ENCODE results near the gene KIF26A.

The KIF26A gene

DNA sequence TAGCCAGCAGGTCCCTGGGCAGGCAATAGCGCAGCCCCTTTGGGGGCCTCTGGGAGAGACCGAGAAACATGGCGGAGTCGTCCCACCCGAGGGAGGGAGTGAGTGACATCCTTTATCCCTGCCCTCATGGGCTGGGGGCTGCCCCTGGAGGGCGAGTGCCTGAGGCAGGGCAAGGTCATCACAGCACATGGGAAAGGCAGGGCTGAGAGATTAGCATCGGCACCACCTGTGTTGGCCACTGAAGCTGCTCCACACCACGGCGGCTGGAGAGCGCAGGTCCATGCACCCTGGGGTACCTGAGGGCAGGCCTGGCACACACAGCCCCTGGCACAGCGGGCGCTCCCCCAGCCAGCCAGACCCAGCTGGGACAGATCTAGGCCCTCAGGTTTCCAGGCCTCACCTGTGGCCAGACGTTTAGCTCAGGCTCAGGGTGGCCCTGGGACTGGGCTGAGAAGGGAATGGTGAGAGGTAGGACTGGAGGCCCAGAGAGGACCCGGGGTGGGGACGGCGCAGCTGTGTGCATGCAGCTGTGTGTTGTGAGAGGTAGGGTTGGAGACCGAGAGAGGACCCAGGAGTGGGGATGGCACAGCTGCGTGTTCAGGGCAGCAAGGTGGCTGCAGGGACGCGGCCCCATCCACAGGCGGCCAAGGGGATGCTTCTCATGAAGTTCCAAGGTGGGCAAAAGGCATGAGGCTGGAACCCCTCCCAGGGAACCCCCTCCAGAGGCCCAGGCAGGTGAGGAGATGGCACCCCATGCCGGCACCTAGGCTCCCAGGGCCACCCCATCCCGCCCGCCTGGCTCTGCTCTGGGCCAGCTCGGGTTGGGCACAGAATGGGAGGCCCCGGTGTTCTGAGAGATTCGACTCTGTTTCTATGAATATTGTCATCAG, 74.1 kb downstream of the KIF26A start:
- DNase-seq, result no peak

DNA sequence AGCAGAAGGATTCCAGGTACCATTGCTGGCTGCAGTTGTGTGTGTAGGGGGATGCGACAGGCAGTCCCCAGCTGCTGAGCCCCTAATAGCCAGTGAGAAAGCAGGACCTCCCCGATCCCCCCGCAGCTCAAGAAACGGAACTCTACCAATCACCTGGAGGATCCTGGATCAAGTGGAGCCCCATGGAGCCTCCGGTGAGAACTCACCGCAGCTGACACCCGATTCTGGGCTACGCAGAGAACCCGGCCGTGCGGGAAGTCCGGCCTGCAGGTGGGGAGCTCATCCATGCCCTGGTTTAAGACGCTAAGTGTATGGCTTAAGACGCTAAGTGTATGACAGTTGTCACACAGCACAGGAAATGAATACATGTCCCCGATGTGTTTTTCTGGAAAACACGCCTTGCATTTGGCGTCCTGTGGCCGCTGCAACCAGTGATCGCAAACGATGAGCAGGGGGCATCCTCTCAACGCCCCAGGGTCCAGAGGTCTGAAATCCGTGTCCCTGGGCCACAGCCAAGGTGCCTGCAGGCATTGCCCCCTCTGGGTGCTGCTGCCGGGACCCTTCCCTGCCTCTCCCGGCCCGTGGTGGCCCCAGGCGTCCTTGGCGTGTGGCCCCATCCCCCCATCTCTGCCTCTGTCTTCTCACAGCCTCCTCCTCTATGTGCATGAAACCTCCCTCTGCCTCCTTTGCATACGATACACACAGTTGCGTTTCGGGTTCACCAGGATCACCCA, 75.1 kb downstream of the KIF26A start:
- DNase-seq, result no peak

DNA sequence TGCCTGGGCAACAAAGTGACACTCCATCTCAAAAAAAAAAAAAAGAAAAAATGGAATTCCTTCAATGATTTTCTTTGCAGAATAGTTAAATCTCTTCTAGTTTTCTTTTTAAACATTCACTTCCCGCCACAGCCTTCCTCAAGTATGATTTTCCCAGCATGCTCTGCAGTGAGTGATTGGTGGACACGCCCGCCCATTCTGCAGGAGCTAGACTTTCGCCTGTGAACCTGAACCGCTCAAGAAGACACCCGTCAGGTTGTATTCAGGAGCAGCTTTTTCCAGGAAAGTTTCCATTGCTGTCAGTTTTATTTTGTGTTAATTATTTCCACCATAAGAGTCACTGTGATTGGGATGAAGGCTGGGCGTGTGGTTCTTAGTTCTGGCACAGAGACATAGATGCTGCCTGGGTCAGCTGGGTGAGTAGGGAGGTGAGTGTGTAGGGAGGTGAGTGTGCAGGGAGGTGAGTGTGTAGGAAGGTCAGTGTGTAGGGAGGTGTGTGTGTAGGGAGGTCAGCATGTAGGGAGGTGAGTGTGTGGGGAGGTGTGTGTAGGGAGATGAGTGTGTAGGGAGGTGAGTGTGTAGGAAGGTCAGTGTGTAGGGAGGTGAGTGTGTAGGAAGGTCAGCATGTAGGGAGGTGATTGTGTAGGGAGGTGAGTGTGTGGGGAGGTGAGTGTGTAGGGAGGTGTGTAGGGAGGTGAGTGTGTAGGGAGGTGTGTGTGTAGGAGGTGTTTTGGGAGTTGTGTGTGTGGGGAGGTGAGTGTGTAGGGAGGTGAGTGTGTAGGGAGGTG, 76.2 kb downstream of the KIF26A start:
- no peak for DNase-seq

DNA sequence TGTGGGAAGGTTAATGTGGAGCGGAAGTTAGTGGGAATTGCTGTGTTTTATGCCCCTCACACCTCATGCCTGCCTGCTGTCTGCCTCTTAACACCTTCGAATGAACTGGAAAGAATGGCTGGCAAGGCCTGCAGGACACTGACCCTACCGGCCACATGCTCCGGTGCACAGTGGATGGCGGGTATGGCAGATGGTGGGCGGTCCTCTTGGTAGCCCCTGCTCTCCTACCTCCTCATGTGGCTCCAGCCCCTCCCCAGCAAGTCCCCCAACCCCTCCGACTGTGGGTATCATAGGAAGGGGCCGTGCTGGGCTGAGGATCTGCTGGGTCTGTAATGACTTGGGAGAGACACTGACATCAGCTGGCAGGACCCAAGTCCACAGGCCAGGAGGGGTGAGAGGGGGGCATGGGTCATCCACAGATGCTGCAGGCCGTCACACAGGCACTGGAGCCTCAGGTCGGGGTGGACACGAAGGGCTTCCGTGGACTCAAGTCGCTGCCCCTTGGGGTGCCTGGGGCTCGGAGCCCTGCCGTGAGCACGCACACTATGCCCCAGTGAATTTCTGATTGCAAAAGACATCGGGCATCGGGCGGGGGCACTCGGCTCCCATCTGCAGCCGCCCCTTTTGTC, 77.4 kb downstream of the KIF26A start:
- no peak for DNase-seq

DNA sequence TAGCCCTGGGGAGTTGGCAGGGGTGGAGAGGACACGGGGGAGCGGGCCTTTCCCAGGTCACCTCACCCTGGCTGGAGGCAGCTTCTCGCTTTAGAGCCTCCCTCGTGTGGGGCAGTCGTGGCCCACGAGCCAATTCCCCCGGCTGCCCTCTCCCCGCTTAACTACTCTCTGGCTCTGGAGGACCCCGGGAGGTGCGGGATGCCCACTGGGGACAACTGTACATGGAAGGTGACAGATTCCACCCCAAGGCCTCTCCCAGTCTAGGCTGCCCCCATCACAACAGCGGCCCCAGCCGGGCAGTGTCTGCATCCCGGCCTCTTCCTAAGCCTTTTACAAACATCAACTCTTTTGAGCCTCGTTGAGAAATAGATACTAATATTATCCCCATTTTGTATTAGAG, 78.1 kb downstream of the KIF26A start:
- DNase-seq, result no peak

DNA sequence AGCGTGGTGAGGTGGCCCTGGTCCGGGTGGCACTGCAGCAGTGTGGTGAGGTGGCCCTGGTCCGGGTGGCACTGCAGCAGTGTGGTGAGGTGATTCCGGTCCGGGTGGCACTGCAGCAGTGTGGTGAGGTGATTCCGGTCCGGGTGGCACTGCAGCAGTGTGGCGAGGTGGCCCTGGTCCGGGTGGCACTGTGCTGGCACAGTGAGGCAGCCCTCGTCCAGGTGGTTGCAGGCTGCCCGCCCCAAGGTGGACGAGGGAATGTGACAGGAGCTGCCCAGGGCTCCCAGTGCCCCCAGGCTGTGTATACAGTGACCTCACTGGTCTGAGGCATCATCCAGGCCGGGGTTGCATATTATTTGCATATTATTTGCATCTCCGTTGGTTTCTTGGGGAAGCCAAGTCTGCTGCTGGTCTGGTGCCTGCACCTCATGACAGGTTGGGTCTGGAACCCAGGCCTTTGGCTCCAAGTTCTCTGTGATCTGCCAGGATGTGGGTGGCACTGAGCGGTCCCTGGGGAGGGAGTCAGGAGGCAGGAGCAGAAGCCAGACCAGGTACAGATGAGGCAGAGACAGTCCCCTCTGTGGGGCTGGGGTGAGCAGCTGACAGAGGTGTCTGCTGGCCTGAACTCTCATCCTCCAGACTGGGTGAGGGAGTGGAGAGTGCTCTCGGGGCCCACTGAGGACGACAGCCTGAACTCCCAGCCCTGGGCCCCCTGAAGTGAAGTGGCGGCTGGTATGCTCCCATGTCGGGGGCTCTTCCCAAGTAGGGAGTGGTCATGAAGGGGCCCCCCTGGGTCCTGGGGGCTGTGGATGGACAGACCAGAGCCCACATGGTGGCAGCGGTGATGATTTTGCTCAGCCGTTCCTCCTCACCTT, 79.3 kb downstream of the KIF26A start:
- no peak for DNase-seq

DNA sequence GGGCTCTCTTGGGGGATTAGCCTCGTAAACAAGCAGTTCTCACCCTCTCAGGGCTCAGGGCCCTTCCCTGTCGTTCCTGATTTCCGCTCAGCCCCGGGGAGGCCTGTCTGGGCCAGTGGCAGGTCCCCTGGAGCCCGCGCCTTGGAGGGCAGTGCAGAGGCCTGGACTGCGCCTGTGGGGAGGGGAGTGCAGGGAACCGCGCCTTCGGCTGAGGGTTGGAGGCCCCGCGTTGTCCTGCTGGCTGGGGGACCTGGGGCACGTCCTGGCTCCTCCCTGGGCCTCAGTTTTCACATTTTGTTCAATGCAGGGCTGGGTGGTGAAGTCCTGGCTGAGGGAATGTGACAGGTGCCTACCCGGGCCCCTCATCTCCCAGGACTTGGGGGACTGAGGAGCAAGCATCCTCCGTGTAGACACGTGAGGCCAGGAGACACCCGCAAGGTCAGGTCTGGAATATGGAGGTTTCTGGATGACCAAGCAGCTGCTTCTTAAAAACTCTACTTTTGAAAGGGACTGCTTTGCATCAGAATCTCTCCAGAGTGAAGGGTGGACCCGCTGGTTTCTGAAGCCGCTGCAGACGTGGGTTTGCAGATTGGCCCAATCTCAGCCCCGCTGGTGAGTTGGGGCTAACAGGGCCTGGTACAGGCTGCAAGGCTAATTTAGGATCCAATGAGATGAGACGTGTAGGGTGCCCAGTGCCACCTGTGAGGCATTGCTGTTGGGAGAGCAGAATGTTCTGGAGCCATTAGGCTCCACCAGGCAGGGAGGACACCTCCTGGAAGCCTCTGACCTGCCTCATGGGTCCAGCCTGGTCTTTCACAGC, 80.2 kb downstream of the KIF26A start:
- no peak for DNase-seq

DNA sequence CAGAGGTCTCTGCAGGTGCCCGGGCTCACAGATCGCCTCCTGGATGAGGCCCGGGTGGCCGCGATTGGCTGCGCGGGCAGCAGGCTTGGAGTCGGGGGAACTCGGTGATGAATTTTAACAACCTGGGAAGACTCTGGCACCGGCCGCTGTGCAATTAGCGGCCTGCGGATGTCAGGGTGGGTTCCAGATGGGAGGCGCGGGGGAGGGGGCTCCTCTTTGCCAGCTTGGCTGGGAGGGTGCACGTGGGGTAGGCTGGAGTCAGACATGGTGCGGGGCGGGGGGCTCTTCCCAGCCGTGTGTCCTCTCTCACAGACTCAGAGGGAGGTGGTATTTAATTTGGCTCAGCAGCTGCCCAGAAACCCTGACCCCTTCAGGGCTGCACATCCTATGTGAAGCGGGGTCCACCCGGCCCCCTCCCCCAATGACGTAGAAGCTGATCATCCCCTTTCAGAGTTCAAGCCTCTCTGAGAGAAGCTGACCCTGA, 81.4 kb downstream of the KIF26A start:
- no peak for DNase-seq

DNA sequence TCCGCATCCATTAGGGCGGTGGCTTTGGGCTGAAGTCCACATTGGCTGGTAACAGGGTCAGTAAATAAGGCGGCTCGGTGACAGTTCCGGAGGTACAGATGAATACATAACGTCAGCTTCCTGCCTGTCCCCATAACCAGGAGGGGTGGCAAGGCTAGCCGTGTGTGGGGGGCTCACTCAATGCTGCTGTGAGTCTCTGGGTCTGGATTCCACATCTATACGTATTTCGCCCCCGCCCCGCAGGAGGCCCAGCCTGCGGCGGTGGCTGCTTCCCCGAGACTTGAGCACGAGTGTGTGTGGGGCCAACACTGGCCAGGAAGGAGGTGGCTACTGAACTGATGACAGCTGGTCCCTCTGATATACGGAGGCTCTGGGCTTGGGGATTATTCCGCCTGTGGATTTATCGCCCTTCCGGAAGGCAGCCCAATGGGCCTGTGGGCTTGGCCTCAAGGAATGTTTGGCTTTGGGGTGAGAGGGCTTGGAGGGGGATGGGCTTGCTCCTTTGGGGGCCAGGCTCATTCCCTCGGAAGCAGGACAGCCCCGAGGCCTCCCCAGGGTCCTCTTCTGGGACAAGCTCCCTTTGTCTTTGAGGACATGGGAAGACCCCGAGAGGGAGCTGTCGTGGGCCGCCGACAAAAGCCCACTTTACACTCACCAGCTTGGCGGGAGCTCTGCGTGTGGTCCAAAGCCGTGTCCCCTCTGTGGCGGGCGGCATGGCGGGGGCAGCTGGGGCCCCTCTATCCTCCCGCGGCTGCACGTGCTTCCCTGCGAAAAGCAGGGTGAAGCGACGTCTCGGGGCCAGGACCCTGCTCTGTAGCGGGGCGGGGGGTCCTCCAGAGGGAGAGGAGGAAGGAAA, 82.1 kb downstream of the KIF26A start:
- no peak for DNase-seq

DNA sequence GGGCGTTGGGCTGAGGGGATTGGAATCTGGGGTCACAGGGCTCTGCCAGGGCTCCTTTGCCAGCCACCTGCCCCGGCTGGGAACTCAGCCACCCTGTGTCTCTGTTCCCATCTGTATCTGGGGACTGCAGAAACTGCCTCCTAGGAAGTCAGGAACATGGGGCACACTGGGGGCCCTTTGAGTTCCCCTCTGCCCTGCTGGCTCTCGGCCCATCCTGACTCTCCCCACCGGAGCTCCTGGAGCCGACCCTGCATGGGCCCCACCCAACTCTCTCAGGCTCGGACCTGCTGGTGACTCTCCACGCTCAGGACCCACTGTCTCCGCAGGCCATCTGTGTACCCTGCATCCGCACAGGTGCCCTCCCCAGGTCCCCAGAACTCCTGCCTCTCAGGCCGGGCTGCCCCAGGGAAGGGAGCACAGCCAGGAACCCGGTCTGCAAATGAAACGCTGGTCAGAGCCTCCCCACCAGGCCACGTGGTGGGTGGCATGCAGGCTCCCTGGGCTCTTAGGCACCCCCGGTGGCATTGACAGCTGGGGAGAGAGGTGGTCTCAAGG, 82.8 kb downstream of the KIF26A start:
- DNase-seq, result no peak

DNA sequence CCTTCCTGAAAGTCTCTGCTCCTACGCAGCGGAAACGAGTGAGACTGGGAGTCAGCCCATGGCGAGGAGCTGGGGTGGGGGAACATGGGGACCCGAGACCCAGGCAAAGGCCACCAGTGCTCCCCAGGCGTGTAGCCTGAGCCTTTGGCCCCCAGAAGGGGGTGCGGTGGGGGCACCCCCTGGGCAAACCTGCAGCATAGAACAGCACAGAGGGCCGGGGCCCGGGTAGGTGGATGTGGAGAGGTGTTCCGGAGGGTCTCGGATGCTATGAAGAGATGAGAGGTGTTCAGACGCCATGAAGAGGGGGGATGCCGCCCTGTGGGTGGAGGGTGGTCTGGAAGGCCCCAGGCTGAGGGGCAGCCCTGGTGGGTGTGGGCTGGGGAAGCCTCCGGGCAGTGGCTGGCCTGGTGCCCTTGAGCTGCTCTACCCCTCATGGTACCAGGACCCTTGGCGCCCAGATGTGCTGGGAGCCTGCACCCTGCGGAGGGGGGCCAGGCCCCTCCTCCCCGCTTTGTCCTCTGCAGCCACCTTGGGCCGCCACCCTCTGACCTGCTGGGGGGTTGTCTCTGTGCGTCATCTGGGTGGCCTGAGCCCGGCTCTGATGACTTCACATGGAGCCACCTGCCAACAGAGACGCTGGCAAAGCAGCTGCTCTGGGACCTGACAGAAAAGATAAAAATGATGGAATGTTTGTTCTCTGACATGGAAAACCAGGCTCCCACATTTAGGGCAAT, 83.4 kb downstream of the KIF26A start:
- DNase-seq, result no peak

DNA sequence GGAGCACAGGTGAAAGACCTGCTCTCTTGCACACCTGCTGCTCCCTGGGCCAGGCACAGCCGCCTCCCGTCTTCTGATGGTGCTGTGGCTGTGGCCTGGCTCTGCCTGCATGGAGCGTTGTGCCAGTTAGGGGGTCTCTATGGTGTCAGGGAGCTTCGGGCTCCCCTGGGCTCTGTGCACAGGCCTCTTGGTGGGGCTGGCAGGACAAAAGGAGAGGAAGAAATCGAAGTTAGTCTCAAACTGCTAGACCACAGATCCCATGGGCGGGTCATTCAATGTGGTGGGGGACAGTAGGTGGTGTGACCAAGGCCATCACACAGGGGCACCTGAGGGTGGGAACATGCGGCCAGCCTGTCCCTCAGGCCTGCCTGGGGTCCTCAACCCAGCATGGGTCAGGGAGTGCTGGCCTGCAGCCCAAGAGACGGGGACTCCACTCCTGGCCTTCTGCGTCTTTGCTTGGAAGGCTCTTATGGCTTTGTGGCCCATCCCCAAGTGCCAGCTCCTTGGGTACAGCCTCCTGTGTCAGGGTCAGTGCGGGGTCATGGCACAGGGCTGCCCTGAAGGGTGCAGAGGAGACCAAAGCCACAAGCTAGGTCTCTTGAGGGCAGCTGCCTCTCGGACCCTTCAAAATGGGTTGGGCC, 84.1 kb downstream of the KIF26A start:
- DNase-seq, result no peak

DNA sequence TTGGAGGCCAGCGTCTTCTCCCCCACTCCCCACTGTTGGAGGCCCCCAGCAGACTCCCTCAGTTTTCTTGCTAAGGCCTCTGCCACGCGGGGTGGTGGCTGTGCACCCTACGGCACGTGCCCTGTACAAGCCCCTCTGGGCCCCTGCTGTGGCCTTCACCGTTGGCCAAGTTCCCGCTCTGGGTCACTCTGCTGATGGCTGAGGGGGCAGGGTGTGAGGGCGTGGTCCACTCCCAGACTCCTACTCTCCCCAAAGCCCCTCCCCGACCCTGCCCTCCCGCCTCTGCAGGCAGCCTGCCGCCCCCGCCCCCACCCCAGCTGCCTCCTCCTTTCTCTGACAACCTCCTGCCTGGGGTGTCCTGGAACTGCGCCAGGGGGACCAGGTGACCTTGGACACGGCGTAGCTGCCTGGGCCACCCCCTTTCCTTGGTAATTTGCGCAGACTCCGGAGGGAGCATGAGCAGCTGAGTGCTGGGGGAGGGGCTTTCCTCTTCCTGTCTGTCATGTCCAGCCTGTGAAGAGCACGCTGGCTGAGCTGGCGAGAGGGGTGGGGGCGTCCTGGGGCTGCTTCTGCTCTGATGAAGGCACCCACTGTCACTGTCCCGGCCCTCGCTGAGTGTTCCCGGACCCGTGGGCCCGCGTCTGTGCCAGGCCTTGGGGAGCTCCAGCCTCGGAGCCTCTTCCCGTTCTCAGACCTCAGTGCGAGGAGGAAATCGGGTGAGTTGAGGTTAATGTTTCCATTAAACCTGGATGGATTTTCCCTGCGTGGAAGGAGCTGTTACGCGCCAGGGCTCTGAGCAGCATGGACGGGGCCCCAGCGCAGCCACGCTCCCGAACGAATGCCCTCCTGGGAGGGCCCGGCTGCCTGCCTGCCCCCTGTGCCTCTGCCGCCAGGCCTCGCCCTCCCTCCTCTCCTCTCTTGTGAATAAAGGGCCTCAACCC, 85.0 kb downstream of the KIF26A start:
- no peak for DNase-seq

DNA sequence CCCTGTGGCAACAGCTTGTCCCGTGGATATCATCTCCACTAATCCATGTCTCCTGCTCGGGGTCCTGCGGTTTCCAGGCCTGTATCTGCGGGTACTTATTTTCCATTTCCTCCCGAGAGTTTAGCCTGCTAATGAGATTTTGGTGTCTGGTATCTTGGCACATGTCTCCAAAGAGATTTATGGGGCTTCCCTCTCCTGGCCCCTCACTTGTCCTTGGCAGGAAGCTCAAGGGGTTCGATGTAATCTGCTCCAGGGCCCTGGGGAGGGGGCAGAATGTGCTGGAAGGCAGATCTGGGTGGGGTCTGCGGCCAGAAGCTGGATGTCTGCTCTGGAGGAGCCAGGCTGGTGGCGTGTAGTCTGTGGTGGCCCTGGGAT, 85.7 kb downstream of the KIF26A start:
- DNase-seq, result no peak

DNA sequence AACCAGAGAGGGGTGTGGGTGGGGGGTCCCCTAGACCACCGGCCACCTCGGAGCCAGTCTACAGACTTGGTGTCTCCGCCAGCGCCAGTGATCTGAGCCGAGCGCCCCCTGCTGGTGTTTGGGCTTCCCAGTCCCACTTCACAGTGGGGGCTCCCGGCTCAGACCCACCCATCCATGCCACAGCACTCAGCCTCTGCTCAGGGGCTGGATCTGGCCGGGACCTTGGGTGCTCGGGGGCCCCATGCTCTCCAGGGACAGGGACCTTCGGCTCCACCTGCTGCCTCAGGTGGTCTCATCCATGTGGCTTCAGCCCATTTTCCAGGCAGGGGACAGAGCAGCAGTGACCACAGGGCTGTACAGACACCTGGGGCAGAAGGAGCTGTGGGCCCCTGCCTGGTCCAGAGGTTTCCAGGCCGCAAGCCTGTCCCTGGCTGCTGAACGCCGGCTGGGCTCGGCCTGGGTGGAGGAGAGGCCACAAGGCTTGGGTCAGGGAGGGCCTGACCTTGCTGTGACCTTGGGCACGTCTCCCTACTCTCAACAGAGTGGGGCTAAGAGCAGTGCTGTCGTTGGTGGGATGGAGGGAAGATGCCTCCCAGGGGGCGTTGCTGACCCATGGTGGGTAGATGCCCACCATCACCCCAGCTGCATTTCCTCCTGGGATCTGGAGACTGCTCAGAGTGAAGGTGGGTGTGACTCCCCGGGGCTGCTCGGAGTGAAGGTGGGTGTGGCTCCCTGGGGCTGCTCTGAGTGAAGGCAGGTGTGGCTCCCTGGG, 86.3 kb downstream of the KIF26A start:
- peak; percentile 36 for DNase-seq

All from activated CD4-positive, alpha-beta T cell treated with anti-CD3 and anti-CD28 coated beads, Interleukin-10, Interleukin-2, amounts not matched to agents 100 ng/mL and 50 ng/mL, durations not matched to agents 16 hours and 8 hours (primary cell).